Hepatocyte (in vitro differentiated cells): ENCODE results near the gene UPK3A.
"Not testable (repeated sequence)": the region's sequence is repeated elsewhere in the genome, so short reads cannot be mapped to it uniquely, and the experiment has no call there.

Experiments
- EZH2 ChIP-seq: fragments of 200-600 bp; sonication (generic); IDR thresholded peaks from 2 replicates; pipeline ENCODE4 v1.6.1; 2016; ENCODE audit warnings: antibody characterized with exemption, mild to moderate bottlenecking, borderline replicate concordance
- EZH2phosphoT487 ChIP-seq: fragments of 200-600 bp; sonication (generic); IDR thresholded peaks from one replicate; pipeline ENCODE4 v1.6.1; 2018; ENCODE audit warnings: antibody characterized with exemption, mild to moderate bottlenecking, low read depth, moderate library complexity; ENCODE audit not compliant: unreplicated experiment, severe bottlenecking
- TF ChIP-seq, protein P1 (sequence below): fragments of 200-600 bp; sonication (generic); IDR thresholded peaks from 2 replicates; pipeline ENCODE4 v1.5.1; 2016; ENCODE audit warnings: antibody characterized with exemption, mild to moderate bottlenecking; ENCODE audit not compliant: poor library complexity

- not testable (repeated sequence) for TF ChIP-seq EZH2, EZH2phosphoT487
- TF ChIP-seq, protein P1, sequence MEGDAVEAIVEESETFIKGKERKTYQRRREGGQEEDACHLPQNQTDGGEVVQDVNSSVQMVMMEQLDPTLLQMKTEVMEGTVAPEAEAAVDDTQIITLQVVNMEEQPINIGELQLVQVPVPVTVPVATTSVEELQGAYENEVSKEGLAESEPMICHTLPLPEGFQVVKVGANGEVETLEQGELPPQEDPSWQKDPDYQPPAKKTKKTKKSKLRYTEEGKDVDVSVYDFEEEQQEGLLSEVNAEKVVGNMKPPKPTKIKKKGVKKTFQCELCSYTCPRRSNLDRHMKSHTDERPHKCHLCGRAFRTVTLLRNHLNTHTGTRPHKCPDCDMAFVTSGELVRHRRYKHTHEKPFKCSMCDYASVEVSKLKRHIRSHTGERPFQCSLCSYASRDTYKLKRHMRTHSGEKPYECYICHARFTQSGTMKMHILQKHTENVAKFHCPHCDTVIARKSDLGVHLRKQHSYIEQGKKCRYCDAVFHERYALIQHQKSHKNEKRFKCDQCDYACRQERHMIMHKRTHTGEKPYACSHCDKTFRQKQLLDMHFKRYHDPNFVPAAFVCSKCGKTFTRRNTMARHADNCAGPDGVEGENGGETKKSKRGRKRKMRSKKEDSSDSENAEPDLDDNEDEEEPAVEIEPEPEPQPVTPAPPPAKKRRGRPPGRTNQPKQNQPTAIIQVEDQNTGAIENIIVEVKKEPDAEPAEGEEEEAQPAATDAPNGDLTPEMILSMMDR = not testable (repeated sequence)
Observed at GRCh38 chr22:45277720-45278119, 7.0 kb upstream of the UPK3A start.
